Testis (tissue), 3 donors: ENCODE measurements around the gene SOAT2. TPM values are rescaled to one million over a fixed set of nuclear protein-coding genes. Genes with fewer than 3 reads are reported as not detected.

Experiments
- DNase-seq: peaks from one replicate; pipeline ENCODE4 v3.0.0-alpha.2; 2019
- H3K27ac ChIP-seq, 2 donors: fragments of 200-600 bp; sonication (generic); one replicate each; pipeline ENCODE4 v1.5.1; 2019
- H3K27me3 ChIP-seq: fragments of 200-600 bp; sonication (generic); one replicate; pipeline ENCODE4 v1.5.1; 2019
- H3K36me3 ChIP-seq: fragments of 200-600 bp; sonication (generic); one replicate; pipeline ENCODE4 v1.5.1; 2017; ENCODE audit warnings: low read depth; ENCODE audit errors: missing control alignments
- H3K4me1 ChIP-seq: fragments of 200-600 bp; sonication (generic); one replicate; pipeline ENCODE4 v1.5.1; 2019
- H3K4me3 ChIP-seq, 2 donors: fragments of 200-600 bp; sonication (generic); one replicate each; pipeline ENCODE4 v1.5.1; 2017 to 2019
- H3K9me3 ChIP-seq: fragments of 200-600 bp; sonication (generic); one replicate; pipeline ENCODE4 v1.5.1; 2017
- POLR2A ChIP-seq: fragments of 450-650 bp; IDR thresholded peaks from one replicate; pipeline ENCODE4 v1.6.1; 2017; ENCODE audit warnings: antibody characterized with exemption, mild to moderate bottlenecking, moderate library complexity
- WGBS, 2 donors: methylation state at CpG; one replicate each; pipeline ENCODE4 v1.1.5; 2018; 5-methylcytosine and 5-hydroxymethylcytosine counted together
- intact Hi-C: fragments of 100-400 bp; cut with DNase I; formaldehyde crosslinking; loops from one replicate; pipeline ENCODE4 v1.15.1; 2023; ENCODE audit warnings: low total_unique reads
- polyA plus RNA-seq: library from polyadenylated mRNA; stranded (reverse); fragments of 350-450 nt; fragmentation: Illumina TruSeq; extraction: RNeasy Lipid Tissue Mini Kit (QIAGEN cat#74804); gene quantifications from one replicate; pipeline ENCODE4 v1.2.3, GENCODE V29; 2014; ENCODE audit warnings: low read depth, low replicate concordance; ENCODE audit not compliant: insufficient read depth
- total RNA-seq, 2 donors: library from RNA; depleted of rRNA; stranded (reverse); fragments of >200 nt; gene quantifications; one replicate each; pipeline ENCODE4 v1.2.3, GENCODE V29; 2016
- TF ChIP-seq, protein P1 (sequence below), 3 experiments: fragments of 450-650 bp in 2 of 3; fragments of 200-600 bp in 1 of 3; sonication (generic) in 1 of 3; IDR thresholded peaks; one replicate each; pipeline ENCODE4 v1.5.1; 2016 to 2019; ENCODE audit warnings: antibody characterized with exemption in 3 of 3, mild to moderate bottlenecking in 2 of 3, moderate library complexity in 1 of 3

The SOAT2 gene
- total and polyA plus RNA-seq, 3 donors from 2014 or later = 0.19 to 0.25 TPM; not detected in 1

GRCh38 chr12:53170215-53170614 is 66.9 kb downstream of the SOAT2 start:
- Histone ChIP-seq H3K36me3 (no peaks in the 10 kb centered on the region), H3K4me1 (peaks cover 13% of the 10 kb centered on the region), H3K4me3 (no peak overlapping the region), H3K27me3 (no peaks in the 10 kb centered on the region), H3K27ac (no peak overlapping the region), H3K9me3 (no peaks in the 10 kb centered on the region)
- TF ChIP-seq, protein P1, sequence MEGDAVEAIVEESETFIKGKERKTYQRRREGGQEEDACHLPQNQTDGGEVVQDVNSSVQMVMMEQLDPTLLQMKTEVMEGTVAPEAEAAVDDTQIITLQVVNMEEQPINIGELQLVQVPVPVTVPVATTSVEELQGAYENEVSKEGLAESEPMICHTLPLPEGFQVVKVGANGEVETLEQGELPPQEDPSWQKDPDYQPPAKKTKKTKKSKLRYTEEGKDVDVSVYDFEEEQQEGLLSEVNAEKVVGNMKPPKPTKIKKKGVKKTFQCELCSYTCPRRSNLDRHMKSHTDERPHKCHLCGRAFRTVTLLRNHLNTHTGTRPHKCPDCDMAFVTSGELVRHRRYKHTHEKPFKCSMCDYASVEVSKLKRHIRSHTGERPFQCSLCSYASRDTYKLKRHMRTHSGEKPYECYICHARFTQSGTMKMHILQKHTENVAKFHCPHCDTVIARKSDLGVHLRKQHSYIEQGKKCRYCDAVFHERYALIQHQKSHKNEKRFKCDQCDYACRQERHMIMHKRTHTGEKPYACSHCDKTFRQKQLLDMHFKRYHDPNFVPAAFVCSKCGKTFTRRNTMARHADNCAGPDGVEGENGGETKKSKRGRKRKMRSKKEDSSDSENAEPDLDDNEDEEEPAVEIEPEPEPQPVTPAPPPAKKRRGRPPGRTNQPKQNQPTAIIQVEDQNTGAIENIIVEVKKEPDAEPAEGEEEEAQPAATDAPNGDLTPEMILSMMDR (IDR thresholded peaks at IDR 0.05) = no peak
- no peak for TF ChIP-seq POLR2A
- intact Hi-C loops = no loop called here
- no peak for DNase-seq
- WGBS, 2 donors = 68 to 71% methylated on average over 8 of the region's 8 CpGs

DNA sequence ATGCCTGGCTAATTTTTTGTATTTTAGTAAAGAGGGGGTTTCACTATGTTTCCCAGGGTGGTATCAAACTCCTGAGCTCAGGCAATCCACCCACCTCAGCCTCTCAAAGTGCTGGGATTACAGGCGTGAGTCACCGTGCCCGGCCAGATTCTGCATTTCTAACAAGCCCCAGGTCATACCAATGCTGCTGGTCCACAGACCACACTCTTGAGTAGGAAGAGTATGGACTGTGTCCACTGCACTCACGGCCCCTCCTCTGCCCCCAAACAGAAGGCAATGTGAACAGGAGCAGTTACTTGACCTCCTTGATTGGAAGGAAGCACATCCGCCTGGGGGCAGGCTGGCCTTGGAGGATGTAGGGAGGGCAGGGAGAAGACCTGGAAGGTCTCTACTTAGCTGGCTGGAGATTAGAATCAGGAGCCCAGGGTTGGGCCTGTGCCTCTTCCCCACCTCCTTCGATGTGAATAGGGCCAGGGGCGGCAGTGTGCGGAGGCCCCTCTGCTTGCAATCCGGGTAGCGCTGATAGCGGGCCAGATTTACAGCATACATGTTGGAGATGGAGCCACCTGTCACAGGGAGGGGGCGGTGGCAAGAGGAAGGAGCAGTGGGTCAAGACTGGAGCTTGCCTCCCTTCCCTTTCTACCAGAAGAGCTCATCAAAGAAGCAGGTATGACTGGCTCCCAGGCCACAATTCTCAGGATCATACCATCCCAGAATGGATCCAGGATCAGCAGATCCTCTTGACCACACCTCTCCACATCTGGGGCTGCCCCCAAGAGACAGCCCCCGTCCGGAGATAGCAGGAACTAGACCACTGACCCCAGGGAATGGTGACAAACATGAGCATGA is 67.8 kb downstream of the SOAT2 start:
- H3K4me3 ChIP-seq = no peak overlapping the region
- no peaks in the 10 kb centered on the region for H3K27me3 ChIP-seq
- DNase-seq = no peak
- no peaks in the 10 kb centered on the region for H3K36me3 ChIP-seq
- no peaks in the 10 kb centered on the region for H3K9me3 ChIP-seq
- WGBS, 2 donors = 69 to 84% methylated on average over 14 of the region's 14 CpGs
- no peak for TF ChIP-seq POLR2A
- TF ChIP-seq, protein P1 (IDR thresholded peaks at IDR 0.05) = no peak
- H3K27ac ChIP-seq = no peak overlapping the region
- peaks cover 15% of the 10 kb centered on the region for H3K4me1 ChIP-seq
- intact Hi-C loops = no loop called here

GRCh38 chr12:53171725-53172329 is 68.5 kb downstream of the SOAT2 start:
- Histone ChIP-seq H3K4me1 (peaks cover 15% of the 10 kb centered on the region), H3K9me3 (no peaks in the 10 kb centered on the region), H3K4me3 (no peak overlapping the region), H3K27me3 (no peaks in the 10 kb centered on the region), H3K36me3 (no peaks in the 10 kb centered on the region), H3K27ac (no peak overlapping the region)
- intact Hi-C loops = no loop called here
- DNase-seq = peak; percentile 66
- TF ChIP-seq, protein P1 (IDR thresholded peaks at IDR 0.05) = no peak
- no peak for TF ChIP-seq POLR2A
- WGBS, 2 donors = 43 to 52% methylated on average over 9 to 10 of the region's 10 CpGs

DNA sequence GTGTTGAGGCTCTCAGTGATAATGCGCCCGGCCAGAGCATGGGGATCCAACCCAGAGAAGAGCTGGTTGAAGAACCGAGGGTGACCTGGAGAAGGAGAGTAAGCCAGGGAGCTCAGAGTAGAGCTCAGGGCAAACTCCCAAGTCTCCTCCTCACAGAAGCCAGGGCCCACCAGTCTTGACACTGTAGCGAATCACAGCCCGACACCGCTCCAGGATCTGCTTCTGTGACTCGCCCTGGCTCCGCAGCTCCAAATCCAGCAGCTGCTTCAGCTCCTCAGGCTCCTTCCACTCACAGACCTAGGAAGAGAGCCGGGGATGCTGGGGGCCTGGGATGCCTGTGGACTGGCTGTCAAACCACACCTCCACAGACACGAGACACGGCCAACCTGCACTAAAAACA is 69.1 kb downstream of the SOAT2 start:
- Histone ChIP-seq H3K9me3 (no peaks in the 10 kb centered on the region), H3K27me3 (no peaks in the 10 kb centered on the region), H3K36me3 (no peaks in the 10 kb centered on the region), H3K27ac (no peak overlapping the region), H3K4me3 (no peak overlapping the region), H3K4me1 (peaks cover 15% of the 10 kb centered on the region)
- DNase-seq = no peak
- intact Hi-C loops = no loop called here
- TF ChIP-seq, protein P1 (IDR thresholded peaks at IDR 0.05) = no peak
- TF ChIP-seq POLR2A = no peak
- WGBS, 2 donors = 89 to 93% methylated on average over 8 to 11 of the region's 11 CpGs
